Nephron progenitor cell (in vitro differentiated cells): ENCODE measurements around the gene CMTM1.
"Not testable (repeated sequence)": the region's sequence is repeated elsewhere in the genome, so short reads cannot be mapped to it uniquely, and the experiment has no call there.

ENCODE experiments used
- DNase-seq: peaks from one replicate; pipeline ENCODE4 v3.0.0; 2021
- H3K27ac Mint-ChIP-seq: 2 replicates; pipeline ENCODE4 v1.8.0; 2021; ENCODE audit warnings: mild to moderate bottlenecking, moderate library complexity, mixed read lengths
- H3K27me3 Mint-ChIP-seq: 2 replicates; pipeline ENCODE4 v1.8.0; 2021; ENCODE audit warnings: mild to moderate bottlenecking, low read depth, mixed read lengths; ENCODE audit not compliant: poor library complexity
- H3K36me3 Mint-ChIP-seq: 2 replicates; pipeline ENCODE4 v1.8.0; 2021; ENCODE audit warnings: low read depth, mixed read lengths
- H3K4me1 Mint-ChIP-seq: 2 replicates; pipeline ENCODE4 v1.8.0; 2021; ENCODE audit warnings: mixed read lengths
- H3K4me3 Mint-ChIP-seq: 2 replicates; pipeline ENCODE4 v1.8.0; 2021; ENCODE audit warnings: mild to moderate bottlenecking, moderate library complexity, mixed read lengths
- H3K9me3 Mint-ChIP-seq: 2 replicates; pipeline ENCODE4 v1.8.0; 2021; ENCODE audit warnings: mild to moderate bottlenecking, moderate library complexity, mixed read lengths
- CTCF ChIP-seq: fragments of 200-600 bp; sonication (generic); IDR thresholded peaks from 2 replicates; pipeline ENCODE4 v1.5.0; 2021; ENCODE audit warnings: antibody characterized with exemption

CMTM1 gene

GRCh38 chr16:66608241-66609138, 42.3 kb downstream of the CMTM1 start:
- peak; percentile 93 for DNase-seq
- peak; percentile 93 for TF ChIP-seq CTCF
- Mint-ChIP-seq H3K9me3 (peaks cover 4% of the 10 kb centered on the region), H3K36me3 (peaks cover 43% of the 10 kb centered on the region), H3K4me3 (no peak overlapping the region), H3K4me1 (peaks cover 32% of the 10 kb centered on the region), H3K27me3 (no peaks in the 10 kb centered on the region), H3K27ac (peak overlapping the region; percentile 90)

GRCh38 chr16:66609139-66609510, 42.9 kb downstream of the CMTM1 start:
- Mint-ChIP-seq H3K36me3 (peaks cover 50% of the 10 kb centered on the region), H3K27me3 (no peaks in the 10 kb centered on the region), H3K9me3 (peaks cover 4% of the 10 kb centered on the region), H3K4me3 (no peak overlapping the region), H3K4me1 (peaks cover 26% of the 10 kb centered on the region), H3K27ac (no peak overlapping the region)
- no peak for DNase-seq
- no peak for TF ChIP-seq CTCF

GRCh38 chr16:66610111-66610820, 44.0 kb downstream of the CMTM1 start:
- Mint-ChIP-seq H3K9me3 (peaks cover 4% of the 10 kb centered on the region), H3K4me3 (no peak overlapping the region), H3K36me3 (peaks cover 61% of the 10 kb centered on the region), H3K27me3 (no peaks in the 10 kb centered on the region), H3K4me1 (peaks cover 26% of the 10 kb centered on the region), H3K27ac (no peak overlapping the region)
- TF ChIP-seq CTCF, result no peak
- no peak for DNase-seq

- not testable (repeated sequence) for H3K9me3 Mint-ChIP-seq, H3K4me3 Mint-ChIP-seq, H3K27me3 Mint-ChIP-seq, H3K27ac Mint-ChIP-seq, DNase-seq
- Mint-ChIP-seq H3K36me3 (peaks cover 71% of the 10 kb centered on the region), H3K4me1 (peaks cover 22% of the 10 kb centered on the region)
Observed at GRCh38 chr16:66611911-66612310, 45.7 kb downstream of the CMTM1 start.

GRCh38 chr16:66612422-66612821, 46.2 kb downstream of the CMTM1 start:
- Mint-ChIP-seq H3K36me3 (peaks cover 71% of the 10 kb centered on the region), H3K27me3 (no peaks in the 10 kb centered on the region), H3K9me3 (peaks cover 4% of the 10 kb centered on the region), H3K4me1 (peaks cover 25% of the 10 kb centered on the region), H3K4me3 (no peak overlapping the region), H3K27ac (no peak overlapping the region)
- TF ChIP-seq CTCF, result no peak
- no peak for DNase-seq

GRCh38 chr16:66614161-66614802, 48.0 kb downstream of the CMTM1 start:
- peaks cover 4% of the 10 kb centered on the region for H3K9me3 Mint-ChIP-seq
- DNase-seq, result no peak
- no peak overlapping the region for H3K27ac Mint-ChIP-seq
- H3K4me1 Mint-ChIP-seq, result peaks cover 20% of the 10 kb centered on the region
- no peaks in the 10 kb centered on the region for H3K27me3 Mint-ChIP-seq
- no peak overlapping the region for H3K4me3 Mint-ChIP-seq
- TF ChIP-seq CTCF, result no peak
- peaks cover 67% of the 10 kb centered on the region for H3K36me3 Mint-ChIP-seq
